H1 (cell line): ENCODE data around the gene RNFT2.

Source experiments
- CBX8 ChIP-seq: fragments of 300-800, 300-1000 bp; sonication (generic); IDR thresholded peaks from 2 replicates; pipeline ENCODE4 v1.7.1; 2016; ENCODE audit warnings: low read depth, low read length, borderline replicate concordance
- CTCF ChIP-seq, 3 experiments: IDR thresholded peaks; 1 replicate in 2 of 3; 2 replicates in 1 of 3; pipeline versions ENCODE4 v1.5.1 to v1.6.1; 2011; ENCODE audit warnings: low read length in 3 of 3, mild to moderate bottlenecking in 3 of 3, inconsistent platforms in 2 of 3, low read depth in 1 of 3, moderate library complexity in 1 of 3; ENCODE audit not compliant: insufficient read depth in 1 of 3; ENCODE audit errors: control extremely low read depth in 1 of 3
- EP300 ChIP-seq, 2 experiments: IDR thresholded peaks; 1 replicate in 1 of 2; 2 replicates in 1 of 2; pipeline ENCODE4 v1.6.1; 2011 to 2012; ENCODE audit warnings: low read depth in 2 of 2, low read length in 2 of 2, mild to moderate bottlenecking in 2 of 2, borderline replicate concordance in 1 of 2, inconsistent platforms in 1 of 2, moderate library complexity in 1 of 2
- EZH2 ChIP-seq: fragments of 200-600 bp; sonication (generic); IDR thresholded peaks from 2 replicates; pipeline ENCODE4 v1.7.1; 2012; ENCODE audit warnings: low read depth, mild to moderate bottlenecking, moderate library complexity, low read length, inconsistent platforms; ENCODE audit not compliant: severe bottlenecking
- HDAC2 ChIP-seq, 2 experiments: fragments of 300-600 bp in 1 of 2; sonication (generic) in 1 of 2; IDR thresholded peaks; 2 replicates each; pipeline ENCODE4 v1.6.1; 2011 to 2012; ENCODE audit warnings: low read depth in 2 of 2, low read length in 2 of 2, mild to moderate bottlenecking in 2 of 2, moderate library complexity in 2 of 2, borderline replicate concordance in 1 of 2, inconsistent platforms in 1 of 2
- POLR2A ChIP-seq, 2 experiments: IDR thresholded peaks; 1 replicate in 1 of 2; 2 replicates in 1 of 2; pipeline ENCODE4 v1.6.1; 2011; ENCODE audit warnings: low read depth in 2 of 2, low read length in 2 of 2, mild to moderate bottlenecking in 2 of 2; ENCODE audit errors: control extremely low read depth in 1 of 2
- POLR2AphosphoS5 ChIP-seq: IDR thresholded peaks from 2 replicates; pipeline ENCODE4 v1.6.1; 2011; ENCODE audit warnings: low read depth, low read length
- RAD21 ChIP-seq, 2 experiments: IDR thresholded peaks in 1 of 2; conservative IDR thresholded peaks in 1 of 2; 2 replicates each; pipeline ENCODE4 v1.6.1; 2011; ENCODE audit warnings: low read depth in 2 of 2, low read length in 2 of 2, improper control_type of control experiment in 1 of 2, inconsistent platforms in 1 of 2, mild to moderate bottlenecking in 1 of 2, moderate library complexity in 1 of 2
- RFX5 ChIP-seq: IDR thresholded peaks from 2 replicates; pipeline ENCODE4 v1.6.1; 2011; ENCODE audit warnings: low read depth, low read length, improper control_type of control experiment, borderline replicate concordance
- SP1 ChIP-seq: IDR thresholded peaks from 2 replicates; pipeline ENCODE4 v1.6.1; 2011; ENCODE audit warnings: low read depth, low read length
- SP4 ChIP-seq: IDR thresholded peaks from 2 replicates; pipeline ENCODE4 v1.6.1; 2012; ENCODE audit warnings: low read length, inconsistent platforms
- TCF12 ChIP-seq: IDR thresholded peaks from 2 replicates; pipeline ENCODE4 v1.6.1; 2011; ENCODE audit warnings: low read depth, mild to moderate bottlenecking, low read length

DNA sequence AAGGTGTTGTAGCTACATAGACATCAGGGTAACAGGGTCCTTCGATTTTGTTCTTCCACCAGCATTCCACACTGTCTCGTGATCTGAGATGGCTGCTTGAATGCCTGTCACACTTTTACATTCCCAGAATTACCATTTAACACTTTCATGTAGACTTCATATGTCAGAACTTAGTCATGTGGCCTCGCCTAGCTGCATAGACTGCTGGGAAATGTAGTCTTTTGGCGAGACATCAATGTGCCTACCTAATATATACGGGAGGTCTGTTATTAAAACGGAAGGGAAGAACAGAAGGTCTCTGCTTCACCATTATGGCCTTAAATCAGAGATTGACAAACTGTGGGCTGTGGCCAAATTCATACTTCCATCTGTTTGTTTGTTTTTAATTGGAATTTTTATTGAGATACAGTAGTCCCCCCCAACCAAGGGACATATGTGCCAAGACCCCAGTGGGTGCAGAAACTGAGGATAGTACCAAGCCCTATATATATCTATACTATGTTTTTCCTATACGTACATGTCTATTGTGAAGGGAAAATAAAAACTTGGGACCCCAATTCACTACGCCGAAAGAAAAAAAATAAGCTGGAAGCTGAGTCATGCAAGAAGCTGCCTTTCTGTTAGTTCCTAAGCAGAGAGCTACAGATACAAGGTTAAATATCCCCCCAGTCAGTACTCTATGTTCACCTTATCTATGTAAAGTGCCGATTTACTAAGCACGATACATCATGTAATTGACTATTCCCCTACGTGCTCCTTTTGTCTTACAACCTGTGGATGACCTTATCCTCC lies 154.4 kb downstream of the RNFT2 start:
- no peak for TF ChIP-seq POLR2A (IDR thresholded peaks at IDR 0.05; ENCODE audit: control extremely low read depth in 1 of 2, low read depth in 2 of 2, low read length in 2 of 2)
- TF ChIP-seq RFX5, result no peak
- no peak for TF ChIP-seq EP300 (IDR thresholded peaks at IDR 0.05; ENCODE audit: borderline replicate concordance in 1 of 2, low read depth in 2 of 2, low read length in 2 of 2)
- TF ChIP-seq CTCF (IDR thresholded peaks at IDR 0.05; ENCODE audit: control extremely low read depth in 1 of 3, insufficient read depth in 1 of 3, low read depth in 1 of 3, low read length in 3 of 3), result no peak
- TF ChIP-seq POLR2AphosphoS5, result no peak
- TF ChIP-seq TCF12, result no peak
- TF ChIP-seq EZH2, result no peak
- no peak for TF ChIP-seq RAD21 (IDR thresholded peaks at IDR 0.05 in 1 of 2, conservative IDR thresholded peaks at IDR 0.05 in 1 of 2; ENCODE audit: low read depth in 2 of 2, low read length in 2 of 2)
- no peak for TF ChIP-seq SP4
- no peak for TF ChIP-seq SP1
- no peak for TF ChIP-seq HDAC2 (IDR thresholded peaks at IDR 0.05; ENCODE audit: borderline replicate concordance in 1 of 2, low read depth in 2 of 2, low read length in 2 of 2)
- TF ChIP-seq CBX8, result no peak
